HUES64 (cell line): Measurements from ENCODE around the gene OSBPL6.
A peak's percentile ranks its signal among the peaks of the same experiment; 100 is the strongest.
"Not testable (repeated sequence)": the region's sequence is repeated elsewhere in the genome, so short reads cannot be mapped to it uniquely, and the experiment has no call there.

Experiments
- H3K27ac ChIP-seq: 2 replicates; pipeline ENCODE4 v1.7.0; 2013; ENCODE audit warnings: low read depth, low read length, inconsistent platforms
- H3K27me3 ChIP-seq: 2 replicates; pipeline ENCODE4 v1.6.1; 2013; ENCODE audit warnings: mild to moderate bottlenecking, low read length; ENCODE audit not compliant: insufficient read depth
- H3K36me3 ChIP-seq: 2 replicates; pipeline ENCODE4 v1.6.1; 2013; ENCODE audit warnings: mild to moderate bottlenecking, low read length; ENCODE audit not compliant: insufficient read depth
- H3K4me1 ChIP-seq: 2 replicates; pipeline ENCODE4 v1.6.1; 2013; ENCODE audit warnings: mild to moderate bottlenecking, low read length, moderate library complexity; ENCODE audit not compliant: insufficient read depth
- H3K4me3 ChIP-seq: 2 replicates; pipeline ENCODE4 v1.5.1; 2013; ENCODE audit warnings: mild to moderate bottlenecking, low read length, moderate library complexity
- H3K9ac ChIP-seq: 2 replicates; pipeline ENCODE4 v1.6.1; 2013; ENCODE audit warnings: mild to moderate bottlenecking, low read depth, low read length
- H3K9me3 ChIP-seq: 2 replicates; pipeline ENCODE4 v1.6.1; 2013; ENCODE audit warnings: low read depth, low read length; ENCODE audit not compliant: insufficient read depth
- WGBS: fragments of 150-250, 120-280 bp; methylation state at CpG from one replicate; pipeline ENCODE4 v1.1.7; 2013; ENCODE audit warnings: missing lambda C conversion rate; 5-methylcytosine and 5-hydroxymethylcytosine counted together

OSBPL6 gene

GRCh38 chr2:178412453-178412852 lies 218.1 kb downstream of the OSBPL6 start:
- not testable (repeated sequence) for H3K4me3 ChIP-seq, H3K9me3 ChIP-seq, H3K36me3 ChIP-seq, H3K9ac ChIP-seq, H3K27me3 ChIP-seq, H3K4me1 ChIP-seq, H3K27ac ChIP-seq
- WGBS = 94% methylated on average over 8 of the region's 8 CpGs

- Histone ChIP-seq H3K4me3 (peak overlapping the region; percentile 71), H3K27ac (peak overlapping the region; percentile 89), H3K36me3 (no peaks in the 10 kb centered on the region), H3K27me3 (no peaks in the 10 kb centered on the region), H3K9me3 (no peaks in the 10 kb centered on the region), H3K4me1 (no peaks in the 10 kb centered on the region), H3K9ac (peak overlapping the region; percentile 93)
- WGBS = under 1% methylated on average over 45 of the region's 45 CpGs
Observed at GRCh38 chr2:178413472-178414265, 219.4 kb downstream of the OSBPL6 start.

DNA sequence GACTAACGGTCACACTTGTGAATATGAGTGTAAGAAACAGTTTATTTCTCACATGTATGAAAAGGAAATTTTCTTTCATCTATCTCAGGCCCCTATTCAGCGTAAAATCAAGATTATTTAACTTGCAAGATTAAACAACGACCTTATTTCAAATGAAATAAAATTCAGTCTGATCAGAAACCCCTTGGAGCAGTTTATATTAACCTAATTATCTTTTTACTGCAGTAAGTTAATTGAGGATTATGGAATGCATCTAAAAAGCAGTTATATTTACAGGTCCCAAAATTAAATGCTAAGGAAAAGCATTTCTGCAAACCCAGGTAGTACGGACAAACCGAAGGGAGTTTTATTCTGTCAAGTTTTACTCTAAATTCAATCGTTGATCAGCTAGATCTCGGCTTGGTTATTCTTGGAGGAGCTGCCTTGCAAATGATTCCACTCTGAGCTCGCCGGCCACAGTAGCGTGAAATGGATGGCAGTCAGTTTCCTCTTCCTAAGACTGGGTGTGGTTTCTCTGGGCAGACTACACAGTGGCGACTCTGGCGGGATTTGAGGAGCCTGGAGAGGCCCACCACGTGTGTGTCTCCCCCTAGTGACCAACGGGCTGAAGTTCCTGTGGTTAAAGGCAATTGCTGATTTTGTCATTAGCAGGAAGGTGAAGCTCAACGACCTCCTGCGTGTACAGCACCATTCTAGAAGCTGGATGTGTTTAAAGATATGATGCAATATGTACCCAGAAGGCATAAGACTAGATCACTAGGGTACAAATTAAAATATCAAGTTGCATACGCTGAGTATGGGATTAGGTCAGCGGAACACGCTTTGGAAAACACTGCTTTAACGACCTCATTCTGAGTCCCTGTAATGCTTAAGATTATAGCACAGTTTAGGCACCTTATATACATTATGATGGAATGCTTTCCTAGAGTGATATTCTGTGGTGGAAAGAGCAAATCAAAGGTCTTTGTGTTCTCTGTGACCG lies 220.2 kb downstream of the OSBPL6 start:
- H3K36me3 ChIP-seq = no peaks in the 10 kb centered on the region
- H3K27ac ChIP-seq = peak overlapping the region; percentile 89; the same call in 1 of the 2 replicates
- H3K9ac ChIP-seq = peak overlapping the region; percentile 93

GRCh38 chr2:178415979-178416378 lies 221.7 kb downstream of the OSBPL6 start:
- no peaks in the 10 kb centered on the region for H3K27me3 ChIP-seq
- no peaks in the 10 kb centered on the region for H3K4me1 ChIP-seq
- H3K4me3 ChIP-seq = no peak overlapping the region
- H3K9me3 ChIP-seq = no peaks in the 10 kb centered on the region
- H3K27ac ChIP-seq = no peak overlapping the region
- no peak overlapping the region for H3K9ac ChIP-seq
- no peaks in the 10 kb centered on the region for H3K36me3 ChIP-seq

More for the DNA sequence above, 220.2 kb downstream of the OSBPL6 start:
- Histone ChIP-seq H3K4me3 (peak overlapping the region; percentile 71), H3K27me3 (no peaks in the 10 kb centered on the region), H3K4me1 (no peaks in the 10 kb centered on the region), H3K9me3 (no peaks in the 10 kb centered on the region)
- WGBS = 21% methylated on average over 20 of the region's 21 CpGs

DNA sequence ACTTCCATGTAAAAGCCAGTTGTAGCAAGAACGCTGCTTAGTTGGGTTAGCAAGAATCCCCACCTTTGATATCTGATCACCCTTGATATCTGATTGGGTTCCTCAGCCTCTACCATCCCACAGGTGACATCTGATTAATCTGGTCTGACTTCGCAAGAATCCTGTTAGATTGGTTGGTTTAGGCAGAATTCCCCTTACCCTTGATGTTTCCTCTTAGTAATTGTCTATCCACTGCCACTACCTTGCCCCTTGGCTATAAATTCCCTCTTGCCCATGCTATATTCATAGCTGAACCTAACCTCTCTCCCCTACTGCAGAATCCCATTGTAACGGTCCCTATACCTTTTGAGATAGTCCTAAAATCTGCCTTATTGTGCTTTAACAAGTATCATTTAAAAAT lies 223.6 kb downstream of the OSBPL6 start:
- H3K36me3 ChIP-seq = no peaks in the 10 kb centered on the region
- H3K27me3 ChIP-seq = no peaks in the 10 kb centered on the region
- H3K4me3 ChIP-seq = no peak overlapping the region
- no peak overlapping the region for H3K27ac ChIP-seq
- no peak overlapping the region for H3K9ac ChIP-seq
- 96% methylated on average over 3 of the region's 3 CpGs for WGBS
- H3K9me3 ChIP-seq = no peaks in the 10 kb centered on the region
- no peaks in the 10 kb centered on the region for H3K4me1 ChIP-seq

DNA sequence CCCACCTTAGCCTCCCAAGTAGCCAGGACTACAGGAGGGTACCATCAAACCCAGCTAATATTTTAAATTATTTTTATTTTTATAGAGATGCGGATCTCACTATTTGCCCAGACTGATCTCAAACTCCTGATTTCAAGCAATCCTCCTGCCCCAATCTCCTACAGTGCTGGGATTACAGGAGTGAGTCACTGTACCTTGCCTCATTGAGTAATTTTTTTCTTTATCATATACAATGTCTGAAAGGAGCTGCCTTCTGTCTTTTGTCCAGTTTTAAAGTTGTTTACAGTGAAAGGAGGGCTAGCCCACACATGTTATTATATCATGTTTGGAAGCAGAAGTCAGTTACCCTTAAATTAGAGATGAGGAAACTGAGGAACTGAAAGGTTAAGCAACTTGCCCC lies 224.1 kb downstream of the OSBPL6 start:
- Histone ChIP-seq H3K4me3 (no peak overlapping the region), H3K27me3 (no peaks in the 10 kb centered on the region), H3K36me3 (no peaks in the 10 kb centered on the region), H3K9me3 (no peaks in the 10 kb centered on the region), H3K27ac (no peak overlapping the region), H3K9ac (no peak overlapping the region), H3K4me1 (no peaks in the 10 kb centered on the region)
- WGBS = 71% methylated on average over 1 of the region's 1 CpG

GRCh38 chr2:178419123-178419522 lies 224.8 kb downstream of the OSBPL6 start:
- H3K27me3 ChIP-seq = no peaks in the 10 kb centered on the region
- H3K9ac ChIP-seq = no peak overlapping the region
- no peak overlapping the region for H3K27ac ChIP-seq
- 80% methylated on average over 1 of the region's 1 CpG for WGBS
- H3K9me3 ChIP-seq = no peaks in the 10 kb centered on the region
- H3K4me1 ChIP-seq = no peaks in the 10 kb centered on the region
- no peaks in the 10 kb centered on the region for H3K36me3 ChIP-seq
- H3K4me3 ChIP-seq = no peak overlapping the region

- H3K4me3 ChIP-seq = no peak overlapping the region
- WGBS = 100% methylated on average over 1 of the region's 1 CpG
- H3K4me1 ChIP-seq = no peaks in the 10 kb centered on the region
- H3K27me3 ChIP-seq = no peaks in the 10 kb centered on the region
- no peak overlapping the region for H3K27ac ChIP-seq
- no peak overlapping the region for H3K9ac ChIP-seq
- H3K9me3 ChIP-seq = no peaks in the 10 kb centered on the region
- no peaks in the 10 kb centered on the region for H3K36me3 ChIP-seq
Observed at GRCh38 chr2:178420463-178420999, 226.2 kb downstream of the OSBPL6 start.

DNA sequence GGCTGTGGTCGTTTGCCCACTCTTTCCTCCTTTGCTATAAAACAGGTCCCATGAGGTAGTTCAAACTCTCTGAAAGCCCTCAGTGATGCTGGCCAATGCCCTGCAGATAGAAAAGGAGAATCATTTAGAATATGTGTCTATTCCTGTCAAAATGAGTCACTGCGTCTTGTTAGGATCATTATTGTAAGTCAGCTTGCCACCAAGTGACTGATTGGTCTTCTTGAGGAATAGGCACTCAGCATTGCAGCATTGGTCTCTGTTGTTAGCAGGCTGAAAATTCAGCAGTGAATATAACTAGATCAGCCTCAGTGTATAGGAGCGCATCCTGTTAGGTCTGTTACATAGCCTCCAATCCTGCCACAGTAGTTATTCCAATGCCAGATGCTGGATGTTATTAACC lies 227.8 kb downstream of the OSBPL6 start:
- 72% methylated on average over 3 of the region's 3 CpGs for WGBS
- Histone ChIP-seq H3K27ac (no peak overlapping the region), H3K36me3 (peaks cover 7% of the 10 kb centered on the region)

GRCh38 chr2:178423746-178424145 lies 229.4 kb downstream of the OSBPL6 start:
- not testable (repeated sequence) for H3K4me3 ChIP-seq, H3K4me1 ChIP-seq, H3K9me3 ChIP-seq, H3K9ac ChIP-seq, H3K27ac ChIP-seq, H3K27me3 ChIP-seq
- 97% methylated on average over 5 of the region's 5 CpGs for WGBS
- peaks cover 11% of the 10 kb centered on the region for H3K36me3 ChIP-seq

More for the DNA sequence above, 227.8 kb downstream of the OSBPL6 start:
- Histone ChIP-seq H3K4me1 (no peaks in the 10 kb centered on the region), H3K9me3 (no peaks in the 10 kb centered on the region), H3K27me3 (no peaks in the 10 kb centered on the region), H3K9ac (no peak overlapping the region), H3K4me3 (no peak overlapping the region)

DNA sequence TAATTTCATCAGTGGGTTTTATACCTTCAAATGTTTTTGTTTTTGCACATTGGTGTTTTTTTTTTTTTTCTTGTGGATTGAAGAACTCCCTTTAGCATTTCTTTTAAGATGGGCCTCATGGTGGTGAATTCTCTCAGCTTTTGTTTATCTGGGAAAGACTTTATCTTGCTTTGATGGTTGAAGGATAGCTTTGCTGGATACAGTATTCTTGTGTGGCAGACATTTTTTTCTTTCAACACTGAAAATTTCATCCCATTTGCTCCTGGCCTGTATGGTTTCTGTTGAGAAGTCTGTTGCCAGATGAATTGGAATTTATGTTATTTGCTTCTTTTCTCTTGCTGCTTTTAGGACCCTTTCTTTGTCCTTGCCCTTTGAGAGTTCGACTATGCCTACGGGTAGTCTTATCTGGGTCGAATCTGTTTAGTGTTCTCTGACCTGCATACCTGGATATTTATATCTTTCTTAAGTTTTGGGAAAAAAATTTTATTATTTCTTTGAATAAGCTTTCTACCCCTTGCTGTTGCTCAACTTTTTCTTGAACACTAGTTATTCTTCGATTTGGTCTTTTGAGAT lies 231.0 kb downstream of the OSBPL6 start:
- WGBS = 100% methylated on average over 4 of the region's 4 CpGs
- H3K27ac ChIP-seq = no peak overlapping the region
- no peak overlapping the region for H3K9ac ChIP-seq
- no peaks in the 10 kb centered on the region for H3K27me3 ChIP-seq
- H3K9me3 ChIP-seq = no peaks in the 10 kb centered on the region
- H3K4me1 ChIP-seq = no peaks in the 10 kb centered on the region
- peaks cover 25% of the 10 kb centered on the region for H3K36me3 ChIP-seq
- no peak overlapping the region for H3K4me3 ChIP-seq
